Esophagus muscularis mucosa (tissue), 3 donors: ENCODE results near the gene PTPRZ1.

Experiments
- POLR2A ChIP-seq: fragments of 450-650 bp; IDR thresholded peaks from one replicate; pipeline ENCODE4 v1.6.1; 2017; ENCODE audit warnings: antibody characterized with exemption, moderate library complexity, mild to moderate bottlenecking, low read depth
- TF ChIP-seq, protein P1 (sequence below), 3 experiments: fragments of 200-600 bp in 2 of 3; fragments of 450-650 bp in 1 of 3; sonication (generic) in 2 of 3; IDR thresholded peaks; one replicate each; pipeline ENCODE4 v1.5.1; 2017 to 2019; ENCODE audit warnings: antibody characterized with exemption in 3 of 3, mild to moderate bottlenecking in 2 of 3, moderate library complexity in 1 of 3

DNA sequence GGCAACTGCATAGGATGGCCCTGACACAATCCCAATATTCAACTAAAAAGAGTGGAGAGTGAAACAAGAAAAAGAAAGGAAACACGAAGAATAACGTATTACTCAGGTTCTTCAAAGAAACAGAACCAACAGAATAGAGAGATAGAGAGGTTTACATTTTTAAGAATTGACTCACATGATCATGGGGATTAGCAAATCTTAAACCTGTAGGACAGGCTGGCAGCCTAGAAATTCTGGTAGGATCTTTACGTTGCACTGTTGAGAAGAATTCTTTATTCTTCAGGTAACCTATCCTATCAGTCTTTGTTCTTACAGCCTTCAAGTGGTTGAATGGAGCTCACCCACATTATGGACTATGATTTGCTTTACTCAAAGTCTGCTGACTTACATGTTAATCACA is 167.2 kb downstream of the PTPRZ1 start:
- TF ChIP-seq, protein P1, sequence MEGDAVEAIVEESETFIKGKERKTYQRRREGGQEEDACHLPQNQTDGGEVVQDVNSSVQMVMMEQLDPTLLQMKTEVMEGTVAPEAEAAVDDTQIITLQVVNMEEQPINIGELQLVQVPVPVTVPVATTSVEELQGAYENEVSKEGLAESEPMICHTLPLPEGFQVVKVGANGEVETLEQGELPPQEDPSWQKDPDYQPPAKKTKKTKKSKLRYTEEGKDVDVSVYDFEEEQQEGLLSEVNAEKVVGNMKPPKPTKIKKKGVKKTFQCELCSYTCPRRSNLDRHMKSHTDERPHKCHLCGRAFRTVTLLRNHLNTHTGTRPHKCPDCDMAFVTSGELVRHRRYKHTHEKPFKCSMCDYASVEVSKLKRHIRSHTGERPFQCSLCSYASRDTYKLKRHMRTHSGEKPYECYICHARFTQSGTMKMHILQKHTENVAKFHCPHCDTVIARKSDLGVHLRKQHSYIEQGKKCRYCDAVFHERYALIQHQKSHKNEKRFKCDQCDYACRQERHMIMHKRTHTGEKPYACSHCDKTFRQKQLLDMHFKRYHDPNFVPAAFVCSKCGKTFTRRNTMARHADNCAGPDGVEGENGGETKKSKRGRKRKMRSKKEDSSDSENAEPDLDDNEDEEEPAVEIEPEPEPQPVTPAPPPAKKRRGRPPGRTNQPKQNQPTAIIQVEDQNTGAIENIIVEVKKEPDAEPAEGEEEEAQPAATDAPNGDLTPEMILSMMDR (IDR thresholded peaks at IDR 0.05), result no peak
- no peak for TF ChIP-seq POLR2A
